HG03159 (cell line): ENCODE data around the gene SLC7A5.
"Not testable (repeated sequence)": the region's sequence is repeated elsewhere in the genome, so short reads cannot be mapped to it uniquely, and the experiment has no call there.

Source experiments
- ATAC-seq: cut with Tn5 transposase; IDR thresholded peaks from one replicate; pipeline ENCODE4 v1.9.1; 2021; ENCODE audit warnings: mild to moderate bottlenecking, moderate library complexity; ENCODE audit not compliant: unreplicated experiment

Gene SLC7A5

GRCh38 chr16:87835882-87836331 lies 33.4 kb downstream of the SLC7A5 start:
- no peak for ATAC-seq

GRCh38 chr16:87834668-87835473 lies 34.4 kb downstream of the SLC7A5 start:
- ATAC-seq: no peak

- ATAC-seq: no peak
These were observed 35.2 kb downstream of the SLC7A5 start for GRCh38 chr16:87834005-87834667.

GRCh38 chr16:87833548-87833947 lies 35.8 kb downstream of the SLC7A5 start:
- ATAC-seq: no peak

GRCh38 chr16:87832741-87833502 lies 36.4 kb downstream of the SLC7A5 start:
- ATAC-seq: peak; percentile 52

- ATAC-seq: no peak
These were observed 37.2 kb downstream of the SLC7A5 start for GRCh38 chr16:87832137-87832527.

- no peak for ATAC-seq
These were observed 37.7 kb downstream of the SLC7A5 start for GRCh38 chr16:87831421-87832136.

GRCh38 chr16:87830673-87831420 lies 38.5 kb downstream of the SLC7A5 start:
- no peak for ATAC-seq

- ATAC-seq: no peak
These were observed 39.2 kb downstream of the SLC7A5 start for GRCh38 chr16:87829988-87830672.

- ATAC-seq: no peak
These were observed 39.7 kb downstream of the SLC7A5 start for GRCh38 chr16:87829622-87829980.

- ATAC-seq: no peak
These were observed 40.2 kb downstream of the SLC7A5 start for GRCh38 chr16:87828907-87829621.

- no peak for ATAC-seq
These were observed 41.0 kb downstream of the SLC7A5 start for GRCh38 chr16:87828071-87828906.

- not testable (repeated sequence) for ATAC-seq
These were observed 41.8 kb downstream of the SLC7A5 start for GRCh38 chr16:87827588-87827915.

GRCh38 chr16:87826798-87827587 lies 42.3 kb downstream of the SLC7A5 start:
- no peak for ATAC-seq

GRCh38 chr16:87826407-87826797 lies 42.9 kb downstream of the SLC7A5 start:
- ATAC-seq: not testable (repeated sequence)

- ATAC-seq: not testable (repeated sequence)
These were observed 43.5 kb downstream of the SLC7A5 start for GRCh38 chr16:87825842-87826120.

GRCh38 chr16:87824991-87825841 lies 44.1 kb downstream of the SLC7A5 start:
- ATAC-seq: no peak
